ENCODE data around the gene NHSL2. TPM values are rescaled to one million over a fixed set of nuclear protein-coding genes. Genes with fewer than 3 reads are reported as not detected.

NHSL2 gene
- total RNA-seq, 1 donor from 2014 or later, result 11.3 TPM

DNA sequence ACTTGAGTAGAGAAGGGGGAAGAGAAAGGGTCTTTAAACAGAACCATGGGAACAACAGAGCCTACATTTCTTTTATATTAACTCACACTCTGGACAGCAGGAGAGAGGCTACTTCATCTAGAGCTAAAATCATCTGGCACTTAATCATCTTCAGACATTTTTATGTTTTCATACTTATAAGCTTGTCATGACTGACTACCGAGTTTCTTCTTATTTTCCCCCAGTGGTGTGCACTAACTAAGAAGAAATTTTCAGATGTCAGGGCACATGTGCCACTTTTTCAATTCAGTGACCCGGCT lies 232.9 kb downstream of the NHSL2 start:
- no peak overlapping the region for H3K4me3 Mint-ChIP-seq
- H3K9me3 Mint-ChIP-seq, result no peaks in the 10 kb centered on the region
- TF ChIP-seq, protein P1, sequence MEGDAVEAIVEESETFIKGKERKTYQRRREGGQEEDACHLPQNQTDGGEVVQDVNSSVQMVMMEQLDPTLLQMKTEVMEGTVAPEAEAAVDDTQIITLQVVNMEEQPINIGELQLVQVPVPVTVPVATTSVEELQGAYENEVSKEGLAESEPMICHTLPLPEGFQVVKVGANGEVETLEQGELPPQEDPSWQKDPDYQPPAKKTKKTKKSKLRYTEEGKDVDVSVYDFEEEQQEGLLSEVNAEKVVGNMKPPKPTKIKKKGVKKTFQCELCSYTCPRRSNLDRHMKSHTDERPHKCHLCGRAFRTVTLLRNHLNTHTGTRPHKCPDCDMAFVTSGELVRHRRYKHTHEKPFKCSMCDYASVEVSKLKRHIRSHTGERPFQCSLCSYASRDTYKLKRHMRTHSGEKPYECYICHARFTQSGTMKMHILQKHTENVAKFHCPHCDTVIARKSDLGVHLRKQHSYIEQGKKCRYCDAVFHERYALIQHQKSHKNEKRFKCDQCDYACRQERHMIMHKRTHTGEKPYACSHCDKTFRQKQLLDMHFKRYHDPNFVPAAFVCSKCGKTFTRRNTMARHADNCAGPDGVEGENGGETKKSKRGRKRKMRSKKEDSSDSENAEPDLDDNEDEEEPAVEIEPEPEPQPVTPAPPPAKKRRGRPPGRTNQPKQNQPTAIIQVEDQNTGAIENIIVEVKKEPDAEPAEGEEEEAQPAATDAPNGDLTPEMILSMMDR (conservative IDR thresholded peaks at IDR 0.05), result no peak
- DNase-seq (ENCODE audit: extremely low spot score, unreplicated experiment), result no peak
- H3K4me1 Mint-ChIP-seq (ENCODE audit: unreplicated experiment), result peaks cover 5% of the 10 kb centered on the region
- no peaks in the 10 kb centered on the region for H3K27me3 Mint-ChIP-seq
- peaks cover 4% of the 10 kb centered on the region for H3K36me3 Mint-ChIP-seq
- H3K27ac Mint-ChIP-seq, result no peak overlapping the region

- Mint-ChIP-seq H3K9me3 (no peaks in the 10 kb centered on the region), H3K27me3 (no peaks in the 10 kb centered on the region), H3K36me3 (no peaks in the 10 kb centered on the region), H3K4me1 (ENCODE audit: unreplicated experiment) (peaks cover 5% of the 10 kb centered on the region), H3K27ac (no peak overlapping the region), H3K4me3 (no peak overlapping the region)
- DNase-seq (ENCODE audit: extremely low spot score, unreplicated experiment), result no peak
- TF ChIP-seq, protein P1 (conservative IDR thresholded peaks at IDR 0.05), result no peak
Observed at GRCh38 chrX:72145181-72145580, 234.5 kb downstream of the NHSL2 start.

DNA sequence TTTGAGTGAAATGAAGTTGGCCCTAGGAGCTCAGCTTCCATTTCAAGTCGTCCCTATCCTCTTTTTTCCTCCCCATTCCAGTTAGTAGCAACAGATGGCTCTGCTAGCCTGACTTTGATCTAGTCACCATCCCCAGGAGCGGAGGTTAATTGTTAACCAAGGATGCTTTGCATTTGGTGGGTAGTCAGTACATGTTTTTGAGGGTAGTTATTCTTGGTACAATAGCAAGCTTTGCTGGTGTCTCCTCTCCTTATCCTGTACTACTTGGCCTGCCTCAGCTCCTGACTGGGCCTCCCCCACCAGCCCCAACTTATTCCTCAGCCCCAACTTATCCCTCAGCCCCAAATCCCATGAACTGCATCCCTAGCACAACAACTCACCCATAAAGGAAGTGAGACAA lies 235.9 kb downstream of the NHSL2 start:
- H3K9me3 Mint-ChIP-seq, result no peaks in the 10 kb centered on the region
- H3K4me3 Mint-ChIP-seq, result no peak overlapping the region
- no peaks in the 10 kb centered on the region for H3K36me3 Mint-ChIP-seq
- TF ChIP-seq, protein P1 (conservative IDR thresholded peaks at IDR 0.05), result no peak
- peaks cover 5% of the 10 kb centered on the region for H3K4me1 Mint-ChIP-seq (ENCODE audit: unreplicated experiment)
- no peak for DNase-seq (ENCODE audit: extremely low spot score, unreplicated experiment)
- H3K27ac Mint-ChIP-seq, result no peak overlapping the region
- H3K27me3 Mint-ChIP-seq, result no peaks in the 10 kb centered on the region

DNA sequence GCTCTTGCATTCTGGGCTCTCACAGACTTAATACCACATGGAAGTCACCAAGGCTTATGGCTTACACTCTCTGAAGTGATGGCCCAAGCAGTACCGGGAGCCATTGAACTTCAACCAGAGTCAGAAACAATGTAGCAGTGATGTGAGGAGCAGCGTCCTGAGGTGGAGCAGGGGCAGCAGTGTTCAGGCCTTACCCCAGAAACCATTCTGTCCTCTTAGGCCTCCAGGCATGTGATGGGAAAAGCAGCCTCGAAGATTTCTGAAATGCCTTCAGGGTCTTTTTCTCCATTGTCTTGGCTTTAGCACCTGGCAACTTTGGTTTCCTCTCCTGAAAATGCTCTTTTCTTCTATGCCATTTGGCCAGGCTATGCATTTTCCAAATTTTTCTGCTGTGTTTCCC lies 248.1 kb downstream of the NHSL2 start:
- no peaks in the 10 kb centered on the region for H3K4me1 Mint-ChIP-seq (ENCODE audit: unreplicated experiment)
- TF ChIP-seq, protein P1 (conservative IDR thresholded peaks at IDR 0.05), result no peak
- H3K36me3 Mint-ChIP-seq, result no peaks in the 10 kb centered on the region
- peaks cover 18% of the 10 kb centered on the region for H3K9me3 Mint-ChIP-seq
- no peak overlapping the region for H3K27ac Mint-ChIP-seq
- DNase-seq (ENCODE audit: extremely low spot score, unreplicated experiment), result no peak
- H3K27me3 Mint-ChIP-seq, result no peaks in the 10 kb centered on the region
- H3K4me3 Mint-ChIP-seq, result no peak overlapping the region

GRCh38 chrX:72159769-72160168 lies 249.1 kb downstream of the NHSL2 start:
- TF ChIP-seq, protein P1 (conservative IDR thresholded peaks at IDR 0.05), result no peak
- DNase-seq (ENCODE audit: extremely low spot score, unreplicated experiment), result no peak
- no peak overlapping the region for H3K27ac Mint-ChIP-seq
- H3K4me1 Mint-ChIP-seq (ENCODE audit: unreplicated experiment), result no peaks in the 10 kb centered on the region
- H3K27me3 Mint-ChIP-seq, result no peaks in the 10 kb centered on the region
- peaks cover 18% of the 10 kb centered on the region for H3K9me3 Mint-ChIP-seq
- H3K36me3 Mint-ChIP-seq, result no peaks in the 10 kb centered on the region
- H3K4me3 Mint-ChIP-seq, result no peak overlapping the region

DNA sequence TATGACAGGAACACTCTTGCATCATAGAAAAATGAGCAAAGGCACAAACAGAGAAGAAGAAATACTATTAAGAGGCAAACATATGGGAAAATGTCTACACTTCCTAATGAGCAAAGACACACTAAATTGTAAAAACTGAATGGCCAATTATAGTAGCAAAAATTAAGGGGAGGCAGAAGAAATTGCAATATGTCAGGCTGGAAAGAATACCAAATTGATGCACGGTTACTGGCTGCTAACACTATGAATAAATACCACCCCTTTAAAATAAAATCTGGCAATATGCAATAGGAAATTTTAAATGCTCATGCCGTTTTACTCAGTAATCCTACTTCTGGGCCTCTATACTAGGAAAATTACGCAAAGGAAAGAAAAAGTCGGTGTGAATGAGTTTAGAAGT lies 254.9 kb downstream of the NHSL2 start:
- no peaks in the 10 kb centered on the region for H3K4me1 Mint-ChIP-seq (ENCODE audit: unreplicated experiment)
- TF ChIP-seq, protein P1 (conservative IDR thresholded peaks at IDR 0.05), result no peak
- no peak overlapping the region for H3K4me3 Mint-ChIP-seq
- no peaks in the 10 kb centered on the region for H3K36me3 Mint-ChIP-seq
- H3K27ac Mint-ChIP-seq, result no peak overlapping the region
- H3K27me3 Mint-ChIP-seq, result no peaks in the 10 kb centered on the region
- no peak for DNase-seq (ENCODE audit: extremely low spot score, unreplicated experiment)
- H3K9me3 Mint-ChIP-seq, result no peaks in the 10 kb centered on the region
